ENCODE measurements around the gene SERPINA6. TPM values are rescaled to one million over a fixed set of nuclear protein-coding genes. Genes with fewer than 3 reads are reported as not detected.
"Not testable (repeated sequence)": the region's sequence is repeated elsewhere in the genome, so short reads cannot be mapped to it uniquely, and the experiment has no call there.

The SERPINA6 gene
- total and polyA plus RNA-seq, 4 donors, result 0.18 to 0.77 (median 0.35) TPM

DNA sequence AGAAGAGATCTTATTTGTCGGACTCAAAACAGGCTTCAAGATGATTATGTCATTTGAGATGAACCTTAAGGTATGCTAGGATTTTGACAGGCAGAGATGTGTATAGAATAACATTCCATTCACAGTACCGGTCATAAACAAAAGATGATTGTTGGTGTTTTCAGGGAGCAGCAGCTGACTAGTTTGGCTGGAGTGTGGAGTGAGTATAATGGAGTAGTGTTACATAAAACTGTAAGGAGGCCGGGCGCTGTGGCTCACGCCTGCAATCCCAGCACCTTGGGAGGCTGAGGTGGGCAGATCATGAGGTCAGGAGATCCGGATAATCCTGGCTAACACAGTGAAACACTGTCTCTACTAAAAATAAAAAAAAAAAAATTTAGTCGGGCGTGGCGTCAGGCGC lies 54.0 kb downstream of the SERPINA6 start:
- Histone ChIP-seq H3K4me1 (ENCODE audit: control insufficient read depth in 5 of 5, insufficient read depth in 5 of 5, low read length in 5 of 5) (no peaks in the 10 kb centered on the region), H3K9ac (ENCODE audit: insufficient read depth in 1 of 2, low read length in 2 of 2) (no peak overlapping the region), H3K27me3 (ENCODE audit: control insufficient read depth in 3 of 3, insufficient read depth in 3 of 3, low read length in 2 of 3) (no peaks in the 10 kb centered on the region), H3K4me3 (no peak overlapping the region), H3K27ac (ENCODE audit: low read depth in 1 of 2, low read length in 1 of 2) (no peak overlapping the region), H3K9me3 (ENCODE audit: control insufficient read depth in 4 of 4, insufficient read depth in 3 of 4, low read length in 3 of 4) (no peaks in the 10 kb centered on the region), H3K36me3 (ENCODE audit: control insufficient read depth in 4 of 4, insufficient read depth in 4 of 4, low read length in 4 of 4) (no peaks in the 10 kb centered on the region)
- WGBS, 2 donors, result 88 to 89% methylated on average over 10 of the region's 10 CpGs
- ATAC-seq (ENCODE audit: insufficient read depth, low FRiP score), result no peak
- TF ChIP-seq, protein P1, sequence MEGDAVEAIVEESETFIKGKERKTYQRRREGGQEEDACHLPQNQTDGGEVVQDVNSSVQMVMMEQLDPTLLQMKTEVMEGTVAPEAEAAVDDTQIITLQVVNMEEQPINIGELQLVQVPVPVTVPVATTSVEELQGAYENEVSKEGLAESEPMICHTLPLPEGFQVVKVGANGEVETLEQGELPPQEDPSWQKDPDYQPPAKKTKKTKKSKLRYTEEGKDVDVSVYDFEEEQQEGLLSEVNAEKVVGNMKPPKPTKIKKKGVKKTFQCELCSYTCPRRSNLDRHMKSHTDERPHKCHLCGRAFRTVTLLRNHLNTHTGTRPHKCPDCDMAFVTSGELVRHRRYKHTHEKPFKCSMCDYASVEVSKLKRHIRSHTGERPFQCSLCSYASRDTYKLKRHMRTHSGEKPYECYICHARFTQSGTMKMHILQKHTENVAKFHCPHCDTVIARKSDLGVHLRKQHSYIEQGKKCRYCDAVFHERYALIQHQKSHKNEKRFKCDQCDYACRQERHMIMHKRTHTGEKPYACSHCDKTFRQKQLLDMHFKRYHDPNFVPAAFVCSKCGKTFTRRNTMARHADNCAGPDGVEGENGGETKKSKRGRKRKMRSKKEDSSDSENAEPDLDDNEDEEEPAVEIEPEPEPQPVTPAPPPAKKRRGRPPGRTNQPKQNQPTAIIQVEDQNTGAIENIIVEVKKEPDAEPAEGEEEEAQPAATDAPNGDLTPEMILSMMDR (IDR thresholded peaks at IDR 0.05; ENCODE audit: control extremely low read depth, extremely low read depth), result no peak
- DNase-seq, result no peak

DNA sequence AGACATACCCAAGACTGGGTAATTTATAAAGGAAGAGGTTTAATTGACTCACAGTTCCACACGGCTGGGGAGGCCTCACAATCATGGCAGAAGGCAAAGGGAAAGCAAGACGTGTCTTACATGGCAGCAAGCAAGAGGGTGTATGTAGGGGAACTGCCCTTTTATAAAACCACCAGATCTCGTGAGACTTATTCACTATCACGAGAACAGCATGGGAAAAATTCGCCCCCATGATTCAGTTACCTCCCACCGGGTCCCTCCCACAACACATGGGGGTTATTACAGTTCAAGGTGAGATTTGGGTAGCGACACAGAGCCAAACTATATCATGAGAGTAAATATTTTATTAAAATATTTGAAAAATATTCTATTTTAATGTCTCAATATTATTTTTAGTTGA lies 54.6 kb downstream of the SERPINA6 start:
- WGBS, 2 donors, result 88 to 89% methylated on average over 7 of the region's 7 CpGs

DNA sequence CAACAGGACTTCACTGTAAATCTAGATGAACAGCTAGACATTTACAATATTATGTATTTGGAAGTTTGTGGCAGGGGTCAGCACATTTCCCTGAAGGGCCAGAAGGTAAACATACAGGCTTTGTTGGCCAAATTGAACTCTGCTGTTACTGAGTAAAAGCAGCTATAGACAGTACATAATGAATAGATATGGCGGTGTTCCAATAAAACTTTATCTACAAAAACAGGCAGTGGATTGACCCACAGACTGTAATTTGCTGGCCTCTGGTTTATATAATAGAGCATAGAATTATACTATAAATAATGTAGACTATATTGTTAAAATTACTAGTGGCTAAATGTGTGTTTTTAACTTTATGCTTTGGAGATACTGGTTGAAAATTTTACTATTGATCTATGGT lies 55.8 kb downstream of the SERPINA6 start:
- Histone ChIP-seq H3K9me3 (ENCODE audit: control insufficient read depth in 4 of 4, insufficient read depth in 3 of 4, low read length in 3 of 4) (peaks cover 0 to 3% (median 0%) of the 10 kb centered on the region in 4 donors), H3K27ac (ENCODE audit: low read depth in 1 of 2, low read length in 1 of 2) (no peak overlapping the region), H3K9ac (ENCODE audit: insufficient read depth in 1 of 2, low read length in 2 of 2) (no peak overlapping the region), H3K4me1 (ENCODE audit: control insufficient read depth in 5 of 5, insufficient read depth in 5 of 5, low read length in 5 of 5) (no peaks in the 10 kb centered on the region), H3K36me3 (ENCODE audit: control insufficient read depth in 4 of 4, insufficient read depth in 4 of 4, low read length in 4 of 4) (no peaks in the 10 kb centered on the region), H3K4me3 (no peak overlapping the region), H3K27me3 (ENCODE audit: control insufficient read depth in 3 of 3, insufficient read depth in 3 of 3, low read length in 2 of 3) (no peaks in the 10 kb centered on the region)
- TF ChIP-seq, protein P1 (IDR thresholded peaks at IDR 0.05; ENCODE audit: control extremely low read depth, extremely low read depth), result no peak
- WGBS, 2 donors, result 92 to 100% methylated on average over 1 of the region's 1 CpG
- ATAC-seq (ENCODE audit: insufficient read depth, low FRiP score) (no peak), DNase-seq (no peak)

More for the DNA sequence above, 54.6 kb downstream of the SERPINA6 start:
- not testable (repeated sequence) for H3K27me3 ChIP-seq (ENCODE audit: control insufficient read depth in 3 of 3, insufficient read depth in 3 of 3, low read length in 2 of 3); H3K4me3 ChIP-seq; H3K9ac ChIP-seq (ENCODE audit: insufficient read depth in 1 of 2, low read length in 2 of 2); H3K4me1 ChIP-seq (ENCODE audit: control insufficient read depth in 5 of 5, insufficient read depth in 5 of 5, low read length in 5 of 5); H3K9me3 ChIP-seq (ENCODE audit: control insufficient read depth in 4 of 4, insufficient read depth in 3 of 4, low read length in 3 of 4); H3K36me3 ChIP-seq (ENCODE audit: control insufficient read depth in 4 of 4, insufficient read depth in 4 of 4, low read length in 4 of 4); DNase-seq; H3K27ac ChIP-seq (ENCODE audit: low read depth in 1 of 2, low read length in 1 of 2); ATAC-seq (ENCODE audit: insufficient read depth, low FRiP score)

DNA sequence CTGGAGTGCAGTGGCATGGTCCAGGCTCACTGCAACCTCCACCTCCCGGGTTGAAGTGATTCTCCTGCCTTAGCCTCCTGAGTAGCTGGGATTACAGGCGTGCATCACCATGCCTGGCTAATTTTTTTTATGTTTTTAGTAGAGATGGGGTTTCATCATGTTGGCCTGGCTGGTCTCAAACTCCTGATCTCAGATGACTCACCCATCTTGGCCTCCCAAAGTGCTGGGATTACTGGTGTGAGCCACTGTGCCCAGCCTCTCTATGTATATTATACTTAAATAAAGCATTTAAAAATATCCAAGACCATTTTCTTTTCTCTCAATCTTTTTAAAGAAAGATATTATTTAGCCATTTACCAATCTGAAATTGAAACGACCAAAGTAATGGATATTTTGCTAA lies 58.9 kb downstream of the SERPINA6 start:
- not testable (repeated sequence) for H3K4me3 ChIP-seq; H3K4me1 ChIP-seq (ENCODE audit: control insufficient read depth in 5 of 5, insufficient read depth in 5 of 5, low read length in 5 of 5); H3K36me3 ChIP-seq (ENCODE audit: control insufficient read depth in 4 of 4, insufficient read depth in 4 of 4, low read length in 4 of 4); DNase-seq; H3K27me3 ChIP-seq (ENCODE audit: control insufficient read depth in 3 of 3, insufficient read depth in 3 of 3, low read length in 2 of 3); ATAC-seq (ENCODE audit: insufficient read depth, low FRiP score); H3K9ac ChIP-seq (ENCODE audit: insufficient read depth in 1 of 2, low read length in 2 of 2); H3K27ac ChIP-seq (ENCODE audit: low read depth in 1 of 2, low read length in 1 of 2); H3K9me3 ChIP-seq (ENCODE audit: control insufficient read depth in 4 of 4, insufficient read depth in 3 of 4, low read length in 3 of 4)
- 87 to 90% methylated on average over 3 of the region's 3 CpGs for WGBS, 2 donors

Other genes starting within 250 kb of the SERPINA6 start
- 100 to 1,000 TPM; 116 to 138 TPM for gene DDX24, start 242.1 kb downstream of the SERPINA6 start, total RNA-seq
- gene DDX24, start 242.1 kb downstream of the SERPINA6 start, polyA plus RNA-seq, result 10 to 100 TPM; 78.4 to 98.9 TPM
- gene IFI27L1, start 242.0 kb downstream of the SERPINA6 start, total RNA-seq, result 10 to 100 TPM; 14.6 to 23.0 TPM
- gene IFI27L1, start 242.0 kb downstream of the SERPINA6 start, polyA plus RNA-seq, result 10 to 100 TPM; 16.7 to 41.5 TPM
- 100 to 1,000 TPM in 1 of 2 donors, 10 to 100 TPM in 1; 94.1 to 308 TPM for gene IFI27, start 212.6 kb downstream of the SERPINA6 start, total RNA-seq
- 100 to 1,000 TPM; 447 to 883 TPM for gene IFI27, start 212.6 kb downstream of the SERPINA6 start, polyA plus RNA-seq
- gene IFI27L2, start 193.7 kb downstream of the SERPINA6 start, total RNA-seq, result 10 to 100 TPM; 27.2 to 38.9 TPM
- gene IFI27L2, start 193.7 kb downstream of the SERPINA6 start, polyA plus RNA-seq, result 100 to 1,000 TPM; 108 to 127 TPM
- 10 to 100 TPM in 1 of 2 donors, 1 to 10 TPM in 1; 5.3 to 25.9 TPM for gene PPP4R4, start 149.0 kb downstream of the SERPINA6 start, total RNA-seq
- gene PPP4R4, start 149.0 kb downstream of the SERPINA6 start, polyA plus RNA-seq, result 1 to 10 TPM; 1.6 to 2.3 TPM
- gene SERPINA10, start 30.1 kb downstream of the SERPINA6 start, total RNA-seq, result under 1 TPM in 1 of 2 donors, not detected in 1; 0.21 TPM
- gene SERPINA10, start 30.1 kb downstream of the SERPINA6 start, polyA plus RNA-seq, result not detected
- gene SERPINA2, start 43.4 kb upstream of the SERPINA6 start, total RNA-seq, result not detected
- gene SERPINA2, start 43.4 kb upstream of the SERPINA6 start, polyA plus RNA-seq, result under 1 TPM in 1 of 2 donors, not detected in 1; 0.05 TPM
- 1,000 to 10,000 TPM in 1 of 2 donors, 100 to 1,000 TPM in 1; 120 to 1,581 TPM for gene SERPINA1, start 65.3 kb upstream of the SERPINA6 start, total RNA-seq
- 1,000 to 10,000 TPM in 1 of 2 donors, 100 to 1,000 TPM in 1; 662 to 1,798 TPM for gene SERPINA1, start 65.3 kb upstream of the SERPINA6 start, polyA plus RNA-seq
- gene SERPINA11, start 129.5 kb upstream of the SERPINA6 start, total RNA-seq, result under 1 TPM in 1 of 2 donors, not detected in 1; 0.21 TPM
- gene SERPINA11, start 129.5 kb upstream of the SERPINA6 start, polyA plus RNA-seq, result under 1 TPM in 1 of 2 donors, not detected in 1; 0.02 TPM
- gene SERPINA9, start 152.9 kb upstream of the SERPINA6 start, total RNA-seq, result not detected
- gene SERPINA9, start 152.9 kb upstream of the SERPINA6 start, polyA plus RNA-seq, result not detected
- not detected for gene SERPINA12, start 186.1 kb upstream of the SERPINA6 start, total RNA-seq
- gene SERPINA12, start 186.1 kb upstream of the SERPINA6 start, polyA plus RNA-seq, result not detected
- gene SERPINA4, start 238.1 kb upstream of the SERPINA6 start, total RNA-seq, result under 1 TPM in 1 of 2 donors, not detected in 1; 0.18 TPM
- gene SERPINA4, start 238.1 kb upstream of the SERPINA6 start, polyA plus RNA-seq, result not detected

All from lung (tissue), 12 donors.